ENCODE data around the gene GPR18. TPM values are rescaled to one million over a fixed set of nuclear protein-coding genes. Genes with fewer than 3 reads are reported as not detected.

Gene GPR18, protein sequence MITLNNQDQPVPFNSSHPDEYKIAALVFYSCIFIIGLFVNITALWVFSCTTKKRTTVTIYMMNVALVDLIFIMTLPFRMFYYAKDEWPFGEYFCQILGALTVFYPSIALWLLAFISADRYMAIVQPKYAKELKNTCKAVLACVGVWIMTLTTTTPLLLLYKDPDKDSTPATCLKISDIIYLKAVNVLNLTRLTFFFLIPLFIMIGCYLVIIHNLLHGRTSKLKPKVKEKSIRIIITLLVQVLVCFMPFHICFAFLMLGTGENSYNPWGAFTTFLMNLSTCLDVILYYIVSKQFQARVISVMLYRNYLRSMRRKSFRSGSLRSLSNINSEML
- 0.60 TPM for polyA plus RNA-seq (2012; ENCODE audit: insufficient read depth, insufficient read length)

DNA sequence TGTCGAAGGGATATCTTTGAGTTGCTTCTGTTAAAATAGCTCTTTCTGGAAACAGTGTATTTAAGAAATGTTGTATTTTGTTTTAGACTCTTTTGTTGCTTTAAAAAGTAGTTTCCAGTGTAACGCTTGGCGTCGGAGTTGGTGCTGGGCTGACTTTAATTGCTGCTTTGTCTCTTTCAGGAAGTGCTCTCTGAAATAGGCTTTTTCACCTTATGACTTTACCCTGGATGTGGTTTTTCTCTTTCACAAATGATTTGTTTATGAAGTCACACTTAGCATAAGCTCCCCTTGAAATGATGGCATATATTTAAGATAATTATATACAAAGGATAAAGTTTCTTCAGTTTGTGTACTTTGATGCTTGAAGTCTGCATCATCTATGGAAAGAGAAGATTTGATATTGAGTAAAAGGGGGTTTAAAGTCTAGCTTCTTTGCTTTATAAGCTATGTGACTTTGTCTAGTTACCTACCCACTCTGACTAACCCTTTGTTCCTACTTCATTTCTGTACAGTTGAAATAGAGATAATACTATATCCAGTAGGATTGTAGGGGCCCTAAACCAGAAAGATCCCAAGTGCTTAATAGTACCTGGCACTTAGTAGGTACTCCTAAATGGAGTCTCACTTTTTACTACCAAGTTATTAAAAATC is at the start of gene GPR18:
GPR18 (minus strand) TSS at position 170 of the 651 bp plus-strand sequence. CDS start 2,507 bp downstream, outside the sequence.
- peak within 1 kb of the TSS; percentile 38 for H3K4me3 ChIP-seq (ENCODE audit: low read length)
- DNase-seq (ENCODE audit: low read depth, low spot score) = peak; percentile 75

DNA sequence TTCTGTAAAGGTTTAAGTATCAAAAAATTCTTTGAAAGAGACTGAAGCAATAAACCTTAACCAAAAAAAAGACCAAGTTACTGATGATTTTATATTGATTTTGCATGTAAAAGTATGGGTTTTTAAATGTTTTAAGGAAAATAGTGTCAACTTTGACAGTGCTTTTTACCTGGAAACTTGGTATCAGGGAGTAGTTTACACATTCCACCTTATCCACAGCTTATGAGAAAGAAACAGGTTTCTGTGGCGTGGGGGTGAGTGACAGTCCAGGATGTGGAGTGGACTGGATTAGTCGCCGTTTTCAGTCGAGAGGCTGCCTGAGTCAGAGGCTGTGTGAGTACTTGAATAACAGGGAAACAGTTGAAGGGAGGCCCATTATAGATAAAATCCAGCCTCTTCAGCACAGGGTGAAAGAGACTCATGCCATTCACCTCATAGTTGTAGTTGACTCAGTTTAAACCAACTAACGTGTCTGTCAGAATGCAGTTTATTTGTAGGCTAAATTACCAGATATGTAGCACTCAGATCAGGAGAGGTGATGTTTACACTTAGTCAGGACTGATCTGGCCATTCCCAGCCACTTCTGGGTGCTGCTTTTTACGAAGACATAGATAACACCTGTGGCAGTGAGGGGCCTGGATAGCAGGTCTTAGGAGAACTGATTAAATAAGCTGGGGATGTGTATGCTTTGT is 49.6 kb upstream of the GPR18 start:
- DNase-seq (ENCODE audit: low read depth, low spot score) = no peak
- H3K4me3 ChIP-seq (ENCODE audit: low read length) = no peak overlapping the region

DNA sequence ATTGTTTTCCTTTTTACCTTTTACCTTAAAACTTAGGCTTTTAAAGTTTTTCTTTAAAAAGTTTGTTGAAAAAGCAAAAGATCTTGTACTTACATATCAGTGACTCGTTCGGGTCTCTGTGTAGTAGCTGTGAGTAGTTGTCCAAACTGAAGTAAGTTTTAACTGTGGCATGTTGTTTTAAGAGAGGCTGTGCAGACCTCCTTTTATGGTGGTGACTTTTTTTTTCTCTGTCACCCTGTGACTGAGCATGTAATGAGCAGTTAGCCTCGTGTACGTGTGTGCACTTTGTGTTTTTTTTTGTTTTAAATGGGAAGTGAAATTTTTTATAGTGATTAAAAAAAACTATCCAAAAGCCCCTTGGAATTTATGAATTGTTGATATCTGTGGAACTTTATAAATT is 49.1 kb upstream of the GPR18 start, which contains the start of gene GPR183:
GPR183 (minus strand) TSS at position 153 of the 400 bp plus-strand sequence. CDS start 11,254 bp downstream, outside the sequence.
- H3K4me3 ChIP-seq (ENCODE audit: low read length) = no peak within 1 kb of the TSS
- DNase-seq (ENCODE audit: low read depth, low spot score) = no peak

DNA sequence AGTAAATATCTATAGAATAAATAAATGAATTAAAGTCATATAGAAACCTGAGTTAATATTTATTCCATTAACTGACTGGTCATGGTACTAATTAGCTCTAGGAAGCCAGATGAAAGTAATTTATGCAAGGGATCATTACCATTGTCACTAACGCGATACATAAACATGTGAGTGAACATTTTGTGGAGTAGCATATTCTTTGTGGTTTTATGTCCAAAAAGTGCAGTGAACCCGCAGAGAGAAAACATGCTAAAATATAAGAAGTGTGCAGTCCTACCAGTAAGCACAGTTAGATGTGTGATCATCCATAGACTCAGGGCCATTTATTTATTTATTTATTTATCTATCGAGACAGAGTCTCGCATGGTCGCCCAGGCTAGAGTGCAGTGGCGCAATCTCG is 47.4 kb upstream of the GPR18 start:
- H3K4me3 ChIP-seq (ENCODE audit: low read length) = no peak overlapping the region
- DNase-seq (ENCODE audit: low read depth, low spot score) = no peak

DNA sequence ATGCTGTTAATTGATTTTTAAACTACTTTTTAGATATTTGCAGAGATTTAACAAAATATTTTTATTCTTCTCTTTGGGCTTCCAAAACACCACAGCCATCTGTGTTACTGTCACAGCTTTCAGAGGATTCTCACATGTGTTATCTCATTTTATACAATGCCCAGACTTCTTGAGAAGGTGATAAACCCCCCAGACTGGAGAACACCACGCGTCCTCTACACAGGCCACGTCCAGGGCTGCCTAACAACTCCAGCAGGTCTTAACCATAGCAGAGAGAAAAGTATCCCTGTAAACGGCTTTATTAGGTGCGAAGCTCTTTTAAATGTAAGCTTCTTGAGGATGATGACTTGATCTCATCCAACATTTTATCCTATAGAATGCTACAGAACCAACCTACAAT is 47.0 kb upstream of the GPR18 start:
- H3K4me3 ChIP-seq (ENCODE audit: low read length) = no peak overlapping the region
- no peak for DNase-seq (ENCODE audit: low read depth, low spot score)

DNA sequence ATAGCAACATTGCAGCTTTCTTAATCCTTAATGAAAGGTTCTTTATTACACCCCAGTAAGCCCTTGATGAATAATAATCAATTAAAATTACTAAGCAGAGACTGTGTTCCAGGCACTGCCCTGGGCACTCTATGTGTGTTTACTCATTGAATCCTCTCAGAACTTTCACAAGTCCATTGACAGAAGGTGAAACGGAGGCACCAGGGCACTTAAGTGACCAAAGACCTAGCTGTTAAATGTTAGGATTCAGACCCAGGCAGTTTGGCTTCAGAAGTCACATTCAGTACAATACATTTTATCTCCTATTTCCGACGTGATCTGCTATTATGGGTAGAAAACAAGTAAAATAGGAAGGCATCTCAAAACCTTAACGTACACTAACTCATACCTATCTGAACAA is 46.4 kb upstream of the GPR18 start:
- no peak overlapping the region for H3K4me3 ChIP-seq (ENCODE audit: low read length)
- no peak for DNase-seq (ENCODE audit: low read depth, low spot score)

DNA sequence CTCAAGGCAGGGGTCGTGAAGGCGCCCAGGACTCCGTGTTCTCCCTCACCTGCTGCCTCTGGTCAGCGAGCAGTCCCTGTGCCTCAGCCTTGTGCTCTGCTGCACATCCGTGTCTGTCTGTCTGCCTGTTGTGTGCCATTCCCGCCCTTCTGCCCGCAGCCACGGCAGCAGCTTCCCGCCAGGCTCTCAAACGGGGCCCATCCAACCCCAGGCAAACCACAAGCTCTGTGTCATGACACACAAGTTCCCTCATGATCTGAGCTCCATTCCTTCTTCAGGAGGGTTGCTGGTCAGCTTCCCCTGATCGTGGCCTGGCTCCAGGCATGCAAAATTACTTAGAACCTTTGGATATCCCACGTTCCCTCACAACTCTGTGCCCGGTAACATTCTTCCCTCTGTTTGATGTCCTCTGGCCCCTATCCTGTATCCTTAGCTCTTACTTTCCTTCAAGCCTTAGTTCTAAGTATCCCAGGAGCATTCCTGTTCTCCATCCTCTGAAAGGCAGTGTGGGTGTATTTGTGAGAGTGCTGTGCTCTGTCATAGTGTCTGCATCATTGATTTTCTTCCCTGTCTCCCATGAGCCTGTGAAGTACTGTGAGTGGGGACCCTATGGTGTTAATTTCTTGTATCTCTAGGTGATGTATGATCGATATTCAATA is 45.8 kb upstream of the GPR18 start:
- no peak overlapping the region for H3K4me3 ChIP-seq (ENCODE audit: low read length)
- no peak for DNase-seq (ENCODE audit: low read depth, low spot score)

DNA sequence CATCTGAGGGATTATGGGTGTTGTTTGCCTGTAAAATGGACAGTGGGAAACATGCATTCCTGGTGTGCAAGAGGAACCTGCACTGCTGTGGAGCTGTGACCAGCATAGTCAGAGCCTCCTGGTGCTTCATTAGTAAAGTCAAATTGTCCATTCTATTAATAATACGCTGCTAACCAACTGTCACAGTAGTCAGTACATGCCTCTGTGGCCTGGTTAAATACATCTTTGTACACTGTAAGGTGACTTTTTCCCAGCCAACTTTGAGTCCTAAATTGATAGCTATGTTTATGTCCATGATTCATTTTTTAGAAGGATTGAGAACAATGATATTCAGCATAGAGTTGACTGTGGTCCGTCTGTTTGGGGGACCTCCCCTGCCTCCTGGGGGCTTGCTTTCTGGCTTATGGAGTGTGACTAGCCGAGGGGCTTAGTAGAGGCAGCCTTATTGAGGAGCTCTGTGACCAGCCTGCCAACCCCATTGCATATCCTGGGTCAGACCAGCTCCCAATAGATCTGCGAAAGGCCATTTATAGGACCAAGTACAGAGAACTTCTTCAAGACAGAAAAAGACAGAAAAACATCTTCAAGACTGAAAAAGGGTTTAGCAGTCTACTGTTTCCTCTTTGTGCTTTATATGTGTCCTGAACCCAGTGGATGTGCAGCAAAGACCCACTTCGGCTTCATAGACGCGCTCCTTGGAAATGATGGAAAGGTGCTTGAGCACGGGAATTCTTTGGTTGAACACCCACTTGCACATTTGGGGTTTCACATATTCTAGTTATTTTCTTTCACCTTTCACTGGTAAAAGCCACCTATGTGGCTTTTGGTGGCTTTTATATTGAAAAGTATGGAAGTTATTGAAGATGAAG is 44.7 kb upstream of the GPR18 start:
- DNase-seq (ENCODE audit: low read depth, low spot score) = no peak
- no peak overlapping the region for H3K4me3 ChIP-seq (ENCODE audit: low read length)

DNA sequence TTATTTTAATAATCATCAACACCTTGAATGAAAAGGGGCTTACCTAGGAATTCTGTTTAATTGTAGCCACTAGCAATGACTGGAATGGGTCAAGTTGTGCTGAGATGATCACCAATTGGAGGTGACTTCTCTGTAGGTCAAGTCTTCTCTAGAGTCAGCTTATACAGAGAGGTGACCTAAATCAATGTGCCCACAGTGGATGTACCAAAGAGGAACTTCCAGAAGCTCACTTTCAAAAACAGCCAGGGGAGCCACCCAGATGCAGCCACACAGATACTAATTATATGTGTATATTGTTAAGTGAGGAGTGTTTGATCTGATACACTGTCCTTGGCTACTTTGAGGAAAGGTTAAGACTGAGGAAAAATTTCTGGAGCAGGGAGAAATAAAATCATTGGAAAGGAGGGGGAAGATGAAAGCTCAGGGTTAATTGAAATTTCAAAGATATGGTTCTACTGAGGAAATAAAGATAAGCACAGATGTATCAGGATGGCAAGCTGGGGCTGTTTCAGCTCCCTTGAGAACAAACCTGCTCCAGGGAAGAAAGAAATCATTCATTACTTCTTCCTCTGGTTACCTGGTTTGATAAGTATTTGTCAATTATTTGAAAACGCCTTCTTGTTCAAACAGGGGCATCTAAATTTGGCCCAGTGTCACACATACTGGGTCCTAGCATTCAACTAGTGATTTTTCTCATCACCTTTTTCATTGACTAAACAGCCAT is 43.9 kb upstream of the GPR18 start:
- H3K4me3 ChIP-seq (ENCODE audit: low read length) = no peak overlapping the region
- no peak for DNase-seq (ENCODE audit: low read depth, low spot score)

DNA sequence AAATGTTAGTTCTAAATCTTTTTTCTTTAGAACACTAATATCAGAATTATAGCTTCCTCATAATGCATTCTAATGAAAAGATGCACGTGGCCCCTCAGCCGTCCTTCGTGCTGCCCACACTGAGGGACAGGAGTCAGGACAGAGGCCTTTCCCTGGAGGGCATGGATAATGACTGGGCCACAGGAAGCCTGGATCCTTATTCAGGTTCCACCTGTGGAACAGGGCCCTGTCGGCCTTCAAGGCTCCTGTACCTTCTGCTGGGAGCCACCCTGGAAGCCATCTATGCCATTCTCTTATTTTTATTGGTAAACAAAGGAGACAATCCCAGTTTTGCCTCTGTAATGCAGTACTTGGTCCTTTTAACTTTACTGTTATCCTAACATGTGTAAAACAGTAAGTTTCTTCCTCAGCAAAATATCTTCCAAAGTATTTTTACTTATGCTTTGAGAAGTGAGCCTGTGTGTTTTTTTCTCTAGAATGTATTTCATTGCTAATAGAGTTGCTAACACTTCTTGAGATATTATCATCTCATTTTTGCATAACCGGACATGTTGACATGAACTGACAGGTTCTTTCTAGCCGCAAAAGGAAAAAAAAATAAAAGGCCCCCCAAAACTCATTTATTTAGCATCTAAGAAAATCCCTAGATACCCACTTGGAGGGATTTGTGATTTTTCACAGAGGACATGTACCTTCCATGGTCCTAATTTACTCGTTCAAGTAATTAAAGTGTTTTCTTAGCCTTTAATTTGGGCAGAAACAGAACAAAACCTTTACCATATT is 43.1 kb upstream of the GPR18 start:
- DNase-seq (ENCODE audit: low read depth, low spot score) = no peak
- no peak overlapping the region for H3K4me3 ChIP-seq (ENCODE audit: low read length)

DNA sequence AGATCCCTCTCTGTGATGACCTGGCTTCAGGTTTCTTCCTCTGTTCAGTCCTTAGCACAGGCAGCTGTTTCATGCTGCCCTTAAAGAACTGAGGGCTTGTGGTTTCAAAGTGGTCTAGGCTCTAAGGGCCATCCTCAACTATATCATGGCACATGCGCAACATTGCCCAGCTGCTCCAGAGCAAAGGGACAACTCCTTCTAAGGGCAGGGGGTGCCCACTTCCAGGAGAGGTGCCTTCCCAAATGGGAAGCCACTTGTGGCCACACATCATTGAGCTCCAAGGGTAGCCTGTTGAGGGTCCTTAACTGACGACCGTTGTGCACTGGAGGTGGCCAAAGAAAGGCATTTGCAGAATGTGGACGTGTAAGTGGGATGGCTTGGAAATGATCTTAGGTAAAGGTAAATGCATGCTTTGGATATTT is 41.8 kb upstream of the GPR18 start:
- H3K4me3 ChIP-seq (ENCODE audit: low read length) = no peak overlapping the region
- DNase-seq (ENCODE audit: low read depth, low spot score) = no peak

DNA sequence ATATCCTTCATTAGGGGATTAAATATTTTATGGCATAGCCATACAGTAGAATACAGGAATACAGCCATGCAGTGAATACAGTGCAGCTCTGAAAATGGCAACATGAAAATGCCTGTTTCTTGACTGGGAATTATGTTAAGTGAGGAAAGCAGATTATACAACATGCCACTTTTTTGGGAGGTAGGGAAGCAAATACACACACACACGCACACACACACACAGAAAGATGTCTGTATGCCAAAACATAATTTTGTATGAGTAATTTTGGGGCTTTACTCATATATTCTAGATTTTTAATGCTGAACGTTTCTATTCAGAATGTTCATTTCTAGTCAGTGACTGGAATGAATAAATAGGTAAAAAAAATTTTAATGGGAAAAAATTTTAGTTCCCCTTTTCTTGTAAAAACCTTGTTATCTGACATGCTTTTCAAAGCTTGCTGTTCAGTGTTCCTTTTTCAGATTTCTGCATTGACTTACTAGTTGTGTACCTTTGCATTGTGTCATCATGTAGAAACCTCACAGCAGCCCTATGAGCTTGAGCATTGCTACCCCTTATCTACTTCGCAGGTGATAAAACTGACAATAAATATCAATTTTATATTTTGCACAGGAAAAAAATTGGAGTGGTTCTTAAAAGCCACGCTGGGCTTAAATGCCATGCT is 41.2 kb upstream of the GPR18 start:
- DNase-seq (ENCODE audit: low read depth, low spot score) = no peak
- H3K4me3 ChIP-seq (ENCODE audit: low read length) = no peak overlapping the region

DNA sequence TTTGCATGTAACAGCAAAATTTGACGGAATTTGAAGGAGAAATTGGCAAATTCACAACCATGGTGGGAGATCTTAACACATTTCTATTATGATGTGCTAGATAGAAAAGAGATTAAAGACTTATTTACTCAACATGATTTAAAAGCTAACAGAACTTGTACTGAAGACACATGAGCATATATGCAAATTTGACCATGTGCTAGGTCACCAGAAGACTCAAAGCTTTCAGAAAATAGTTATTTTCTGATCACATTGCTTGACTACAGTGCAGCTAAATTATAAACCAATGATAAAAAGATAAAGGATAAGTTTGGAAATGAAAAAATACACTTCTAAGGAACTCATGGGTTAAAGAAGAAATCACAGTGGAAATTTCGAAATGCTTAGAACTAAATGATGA is 39.9 kb upstream of the GPR18 start:
- H3K4me3 ChIP-seq (ENCODE audit: low read length) = no peak overlapping the region
- no peak for DNase-seq (ENCODE audit: low read depth, low spot score)

DNA sequence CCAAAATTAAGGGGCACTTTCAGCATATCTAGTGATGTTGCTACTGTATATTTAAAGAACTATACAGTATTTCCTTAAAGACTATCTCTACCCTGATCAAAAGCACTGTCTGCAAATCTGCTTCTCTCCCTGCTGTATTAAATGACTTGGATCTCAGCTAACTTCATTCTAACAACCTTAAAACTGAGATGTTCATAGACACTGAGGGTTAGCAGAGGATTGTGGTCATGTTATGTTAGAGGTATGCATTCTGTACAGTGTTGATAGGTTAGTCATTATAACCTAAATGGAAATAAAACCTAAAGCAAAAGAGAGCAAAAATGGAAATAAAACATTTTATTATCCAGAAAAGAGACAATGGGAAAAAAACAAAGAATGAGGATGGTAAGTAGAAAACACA is 39.2 kb upstream of the GPR18 start:
- H3K4me3 ChIP-seq (ENCODE audit: low read length) = no peak overlapping the region

DNA sequence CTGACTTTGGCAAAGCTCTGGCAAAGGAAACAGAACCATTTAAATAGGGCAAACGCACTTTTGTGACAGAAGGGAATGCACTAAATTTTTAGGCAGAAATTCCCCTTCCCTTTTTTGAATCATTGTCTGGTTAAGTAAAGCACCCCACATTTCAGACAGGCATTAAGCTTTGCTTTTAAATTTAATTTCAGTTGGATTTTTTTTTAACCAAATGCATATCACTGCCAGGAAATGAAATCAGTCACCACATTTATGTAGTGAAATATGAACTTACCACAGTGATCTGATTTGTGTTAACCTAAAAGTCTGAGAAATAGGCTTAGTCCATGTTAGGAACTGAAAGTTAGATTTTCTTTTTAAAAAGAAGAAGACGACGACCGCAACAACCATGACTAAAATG is 38.2 kb upstream of the GPR18 start:
- no peak overlapping the region for H3K4me3 ChIP-seq (ENCODE audit: low read length)
- DNase-seq (ENCODE audit: low read depth, low spot score) = no peak

More for the DNA sequence above, 39.2 kb upstream of the GPR18 start:
- DNase-seq (ENCODE audit: low read depth, low spot score) = no peak

DNA sequence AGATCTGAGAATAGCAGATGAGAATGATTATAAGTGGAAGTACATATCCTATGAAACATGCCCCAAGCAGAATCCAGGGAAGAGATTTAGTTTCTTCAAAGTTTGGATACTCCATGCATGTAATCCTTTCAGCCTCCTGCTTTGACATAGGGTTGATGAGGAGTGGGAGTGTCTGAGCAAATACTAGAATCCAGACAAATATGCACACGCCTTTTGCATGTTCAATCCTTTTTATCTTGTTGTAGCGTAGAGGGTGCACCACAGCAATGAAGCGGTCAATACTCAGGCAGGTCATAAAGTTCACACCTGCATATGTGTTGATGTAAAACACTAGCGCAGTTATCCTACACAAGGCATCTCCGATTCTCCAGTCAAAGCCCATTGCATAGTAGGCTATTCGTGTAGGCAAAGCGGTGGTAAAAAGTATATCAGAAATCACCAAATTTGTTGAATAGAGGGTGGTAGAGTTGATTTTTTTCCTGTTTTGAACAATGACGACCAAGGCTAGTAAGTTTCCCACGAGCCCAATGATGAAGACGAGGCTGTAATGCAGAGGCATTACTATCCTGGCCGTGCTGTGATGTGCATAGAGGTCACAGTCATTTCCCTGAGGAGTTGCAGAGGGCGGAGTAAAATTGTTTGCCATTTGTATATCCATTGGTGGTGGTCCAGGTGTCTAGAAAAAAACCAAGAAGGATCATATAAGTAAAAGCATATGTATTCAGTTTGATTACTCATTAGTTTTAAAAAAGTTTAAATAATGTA is 37.5 kb upstream of the GPR18 start:
- no peak overlapping the region for H3K4me3 ChIP-seq (ENCODE audit: low read length)
- no peak for DNase-seq (ENCODE audit: low read depth, low spot score)
